Chondrocyte (in vitro differentiated cells): ENCODE results near the gene CASD1. TPM values are rescaled to one million over a fixed set of nuclear protein-coding genes. Genes with fewer than 3 reads are reported as not detected.

Source experiments
- DNase-seq: peaks from one replicate; pipeline ENCODE4 v3.0.0; 2021; ENCODE audit warnings: mixed read lengths, low spot score
- H3K27ac Mint-ChIP-seq: one replicate; pipeline ENCODE4 v1.8.0; 2021; ENCODE audit warnings: mild to moderate bottlenecking, moderate library complexity, mixed read lengths; ENCODE audit not compliant: unreplicated experiment
- H3K27me3 Mint-ChIP-seq: 2 replicates; pipeline ENCODE4 v1.8.0; 2021; ENCODE audit warnings: low read depth, mixed read lengths
- H3K36me3 Mint-ChIP-seq: 2 replicates; pipeline ENCODE4 v1.8.0; 2021; ENCODE audit warnings: low read depth, mixed read lengths
- H3K4me1 Mint-ChIP-seq: 2 replicates; pipeline ENCODE4 v1.8.0; 2021; ENCODE audit warnings: low read depth, mild to moderate bottlenecking, mixed read lengths
- H3K4me3 Mint-ChIP-seq: one replicate; pipeline ENCODE4 v1.8.0; 2021; ENCODE audit warnings: mild to moderate bottlenecking, moderate library complexity, mixed read lengths; ENCODE audit not compliant: unreplicated experiment
- H3K9me3 Mint-ChIP-seq: 2 replicates; pipeline ENCODE4 v1.8.0; 2021; ENCODE audit warnings: low read depth, mixed read lengths
- CTCF ChIP-seq: fragments of 200-600 bp; sonication (generic); IDR thresholded peaks from 2 replicates; pipeline ENCODE4 v1.5.0; 2021; ENCODE audit warnings: antibody characterized with exemption, mild to moderate bottlenecking, moderate library complexity
- total RNA-seq: library from RNA; stranded (reverse); gene quantifications from 3 replicates; pipeline ENCODE4 v1.2.1, GENCODE V29; 2021

The CASD1 gene
- total RNA-seq, 1 donor from 2014 or later = 10.9 TPM

DNA sequence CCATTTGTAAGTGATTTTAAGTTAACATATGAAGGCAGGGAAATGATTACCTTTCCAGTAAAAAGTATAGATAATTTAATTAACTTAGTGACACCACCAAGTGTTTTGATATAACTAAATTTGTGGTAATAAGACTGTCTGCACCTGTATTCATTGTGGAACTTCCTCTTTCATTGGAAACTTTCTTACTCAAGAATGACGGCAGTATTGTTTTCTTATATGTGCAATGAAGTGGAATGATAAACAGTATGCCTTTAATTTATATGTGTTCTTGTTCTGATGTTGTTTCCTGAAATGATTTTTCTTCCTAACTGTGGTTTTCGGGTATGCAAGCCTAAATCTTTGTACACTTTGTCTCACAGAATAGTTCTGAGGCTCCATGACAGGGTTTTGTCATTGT, 46.4 kb downstream of the CASD1 start:
- Mint-ChIP-seq H3K9me3 (no peaks in the 10 kb centered on the region), H3K4me1 (no peaks in the 10 kb centered on the region), H3K27ac (no peak overlapping the region), H3K36me3 (peaks cover 6% of the 10 kb centered on the region), H3K27me3 (no peaks in the 10 kb centered on the region), H3K4me3 (no peak overlapping the region)
- no peak for DNase-seq
- no peak for TF ChIP-seq CTCF

GRCh38 chr7:94557215-94557614, 47.6 kb downstream of the CASD1 start:
- DNase-seq = no peak
- Mint-ChIP-seq H3K27me3 (no peaks in the 10 kb centered on the region), H3K27ac (no peak overlapping the region)

GRCh38 chr7:94559972-94560371, 50.4 kb downstream of the CASD1 start:
- Mint-ChIP-seq H3K27ac (no peak overlapping the region), H3K4me1 (no peaks in the 10 kb centered on the region), H3K4me3 (no peak overlapping the region), H3K27me3 (no peaks in the 10 kb centered on the region), H3K36me3 (peaks cover 2% of the 10 kb centered on the region), H3K9me3 (no peaks in the 10 kb centered on the region)
- DNase-seq = no peak
- TF ChIP-seq CTCF = no peak

More at GRCh38 chr7:94557215-94557614, 47.6 kb downstream of the CASD1 start:
- Mint-ChIP-seq H3K4me1 (no peaks in the 10 kb centered on the region), H3K4me3 (no peak overlapping the region), H3K9me3 (no peaks in the 10 kb centered on the region), H3K36me3 (peaks cover 6% of the 10 kb centered on the region)
- TF ChIP-seq CTCF = no peak

DNA sequence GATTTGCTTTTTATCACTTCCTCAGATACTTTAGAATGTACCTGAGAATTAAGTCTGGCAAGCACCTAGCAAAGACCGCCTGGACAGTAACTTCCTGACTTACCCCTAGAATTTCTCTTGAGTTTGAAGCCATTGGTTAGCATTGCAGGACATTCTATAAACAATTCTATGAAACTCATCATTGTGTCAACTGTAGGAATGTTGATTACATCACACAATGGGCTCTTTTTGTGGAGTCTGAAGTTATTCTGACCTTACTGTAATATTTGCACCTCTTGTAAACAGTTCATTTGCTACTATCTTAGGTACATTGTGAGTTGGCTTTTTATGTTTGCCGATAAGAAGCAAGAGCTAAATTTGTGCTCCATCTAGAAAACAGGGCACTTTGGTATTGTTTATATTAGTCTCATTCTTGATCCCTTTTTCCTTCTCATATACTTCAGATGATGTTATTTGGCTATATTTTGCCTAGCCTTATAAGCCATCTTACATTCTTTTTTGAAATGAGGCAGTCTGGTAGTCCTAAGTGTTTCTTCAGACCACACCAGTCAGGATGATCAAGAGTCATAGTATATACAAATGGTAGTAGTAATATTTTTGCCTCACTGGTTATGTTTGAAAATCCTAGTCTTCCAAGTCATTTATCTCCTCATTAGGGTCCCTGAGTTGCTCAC, 52.4 kb downstream of the CASD1 start:
- no peak overlapping the region for H3K27ac Mint-ChIP-seq
- no peak for TF ChIP-seq CTCF
- no peaks in the 10 kb centered on the region for H3K9me3 Mint-ChIP-seq
- no peaks in the 10 kb centered on the region for H3K4me1 Mint-ChIP-seq
- no peaks in the 10 kb centered on the region for H3K27me3 Mint-ChIP-seq
- peaks cover 2% of the 10 kb centered on the region for H3K36me3 Mint-ChIP-seq
- H3K4me3 Mint-ChIP-seq = no peak overlapping the region
- no peak for DNase-seq

- Mint-ChIP-seq H3K4me1 (no peaks in the 10 kb centered on the region), H3K27me3 (no peaks in the 10 kb centered on the region), H3K27ac (no peak overlapping the region), H3K9me3 (no peaks in the 10 kb centered on the region), H3K4me3 (no peak overlapping the region), H3K36me3 (peaks cover 2% of the 10 kb centered on the region)
- no peak for DNase-seq
- no peak for TF ChIP-seq CTCF
Measured at GRCh38 chr7:94562525-94562924, 52.9 kb downstream of the CASD1 start.
